Activated T-cell treated with anti-CD3 and anti-CD28 coated beads for 48 hours (primary cell): ENCODE measurements around the gene DEGS2.
"Not testable (repeated sequence)": the region's sequence is repeated elsewhere in the genome, so short reads cannot be mapped to it uniquely, and the experiment has no call there.

Source experiments
- DNase-seq: peaks from one replicate; pipeline ENCODE4 v3.0.0-alpha.2; 2020; ENCODE audit warnings: low read depth

DEGS2 gene

DNA sequence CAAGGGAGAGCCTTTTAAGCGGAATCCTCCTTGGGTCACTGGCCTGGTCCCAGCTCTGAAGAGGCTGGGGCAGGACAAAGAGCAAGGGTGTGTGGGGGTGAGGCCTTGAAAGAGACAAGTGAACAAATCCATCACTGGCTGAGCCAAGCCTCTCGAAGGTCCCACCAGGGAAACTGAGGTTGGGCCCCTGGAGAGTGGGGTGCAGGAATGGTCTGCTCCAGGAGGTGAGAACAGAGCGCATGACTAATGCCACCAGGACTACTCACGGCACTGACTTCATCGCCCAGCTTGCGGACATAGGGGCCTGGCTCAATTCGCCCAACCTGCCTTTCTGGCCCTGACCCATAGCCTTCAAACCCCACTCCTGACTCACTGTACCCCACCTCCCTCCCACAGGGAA, 19.2 kb upstream of the DEGS2 start:
- DNase-seq = no peak

DNA sequence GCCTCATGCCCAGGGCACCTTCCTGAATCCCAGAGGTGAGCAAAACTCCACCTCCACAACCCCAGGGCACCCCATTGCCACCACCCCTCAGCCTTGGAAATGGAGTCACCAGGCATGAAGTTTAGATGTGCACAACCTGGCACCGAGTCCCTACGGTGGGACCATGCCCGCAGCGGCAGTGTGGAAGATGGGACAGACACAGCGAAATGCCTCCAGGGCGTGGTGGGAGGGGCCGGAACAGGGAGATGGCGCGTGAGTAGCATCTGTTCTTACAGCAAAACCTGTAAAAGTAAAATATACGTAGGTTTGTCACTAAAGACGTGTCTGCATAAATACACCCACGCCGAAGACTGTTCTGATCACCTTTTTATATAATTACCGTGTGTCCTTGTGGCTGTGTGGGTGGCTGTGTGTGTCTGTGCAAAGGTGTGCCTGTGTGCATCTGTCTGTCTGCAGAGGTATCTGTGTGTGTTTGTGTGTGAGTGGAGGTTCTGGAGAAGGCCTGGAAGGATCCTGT, 17.4 kb upstream of the DEGS2 start:
- DNase-seq = no peak

DNA sequence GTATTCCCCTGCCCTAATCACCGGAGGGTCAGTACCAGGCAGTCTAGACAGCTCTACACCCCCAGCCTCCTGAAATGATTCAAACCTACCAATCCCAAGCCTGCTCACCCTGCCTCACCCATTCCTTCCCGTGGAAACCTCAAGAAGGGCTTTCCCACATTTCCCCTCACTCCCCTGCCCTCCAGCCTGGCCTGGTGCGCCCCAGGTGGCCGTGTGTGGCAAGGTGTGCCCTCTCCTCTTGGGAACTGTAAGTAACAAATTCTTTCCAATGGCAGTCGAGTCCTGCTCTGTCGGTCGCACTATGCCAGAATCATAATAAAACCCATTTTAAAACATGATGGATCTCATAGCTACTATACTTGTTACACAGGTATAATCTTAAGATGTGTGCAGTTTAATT, 13.9 kb upstream of the DEGS2 start:
- DNase-seq = no peak

DNA sequence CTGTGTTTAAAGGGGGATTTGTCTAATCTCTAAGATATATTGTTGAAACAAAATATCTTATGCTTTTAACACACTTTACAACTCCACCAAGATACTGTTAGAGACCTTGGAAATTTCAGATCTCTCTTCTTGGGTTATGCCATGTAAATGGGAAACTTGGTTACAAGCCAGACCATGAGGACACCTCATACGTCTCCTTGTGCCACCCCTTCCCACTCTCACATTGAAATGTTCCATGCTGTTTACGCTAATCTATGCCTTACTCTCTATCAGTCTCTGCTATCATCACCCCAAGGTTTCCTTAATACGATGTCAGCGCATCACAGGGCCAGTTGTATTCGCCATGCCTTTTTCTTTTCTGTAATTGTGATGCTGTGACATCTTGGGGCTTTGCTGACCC, 13.4 kb upstream of the DEGS2 start:
- no peak for DNase-seq

DNA sequence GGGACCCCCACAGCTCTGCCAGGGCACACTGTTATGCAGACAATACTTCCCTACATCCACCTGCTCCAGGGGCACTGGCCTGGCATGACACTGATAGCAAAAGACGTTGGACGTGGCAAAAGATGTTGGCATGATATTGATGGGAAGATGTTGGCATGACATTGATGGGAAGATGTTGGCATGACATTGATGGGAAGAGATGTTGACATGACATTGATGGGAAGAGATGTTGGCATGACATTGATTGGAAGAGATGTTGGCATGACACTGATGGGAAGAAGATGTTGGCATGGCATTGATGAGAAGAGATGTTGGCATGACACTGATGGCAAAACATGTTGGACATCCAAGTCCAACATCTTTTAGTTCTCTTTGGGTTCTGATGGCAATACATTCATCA, 11.4 kb upstream of the DEGS2 start:
- no peak for DNase-seq

DNA sequence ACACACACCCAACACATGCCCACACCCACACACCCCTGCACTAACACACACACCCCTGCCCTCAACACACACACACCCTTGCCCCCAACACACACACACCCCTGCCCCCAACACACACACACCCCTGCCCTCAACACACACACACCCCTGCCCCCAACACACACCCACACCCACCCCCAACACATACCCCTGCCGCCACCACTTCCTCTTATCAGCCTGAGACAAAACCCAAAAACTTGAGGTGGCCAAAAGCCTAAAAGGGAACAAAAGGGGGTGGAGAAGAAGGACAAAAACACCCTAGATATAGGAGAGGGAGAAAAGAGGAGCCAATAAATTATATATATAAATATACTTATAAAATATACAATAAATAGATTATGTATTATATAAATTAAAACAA, 9.1 kb upstream of the DEGS2 start:
- DNase-seq = no peak

DNA sequence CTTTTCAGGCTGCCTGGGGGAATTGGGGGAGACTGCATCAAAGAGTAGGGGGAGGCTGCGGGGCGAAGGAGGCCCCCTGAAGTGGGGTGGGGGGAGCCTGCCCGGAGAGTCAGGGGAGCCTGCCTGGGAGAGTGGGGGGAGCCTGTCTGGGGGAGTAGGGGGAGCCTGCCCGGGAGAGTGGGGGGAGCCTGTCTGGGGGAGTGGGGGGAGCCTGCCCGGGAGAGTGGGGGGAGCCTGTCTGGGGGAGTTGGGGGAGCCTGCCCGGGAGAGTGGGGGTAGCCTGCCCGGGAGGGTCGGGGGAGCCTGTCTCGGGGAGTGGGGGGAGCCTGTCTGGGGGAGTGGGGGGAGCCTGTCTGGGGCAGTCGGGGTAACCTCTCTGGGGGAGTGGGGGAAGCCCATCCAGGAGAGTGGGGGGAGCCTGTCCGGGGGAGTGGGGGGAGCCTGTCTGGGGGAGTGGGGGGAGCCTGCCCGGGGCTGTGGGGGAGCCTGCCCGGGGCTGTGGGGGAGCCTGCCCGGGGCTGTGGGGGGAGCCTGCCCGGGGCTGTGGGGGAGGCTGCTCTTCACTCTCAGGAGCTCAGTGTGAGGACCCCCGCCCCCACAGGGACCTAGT, 6.5 kb upstream of the DEGS2 start:
- no peak for DNase-seq

DNA sequence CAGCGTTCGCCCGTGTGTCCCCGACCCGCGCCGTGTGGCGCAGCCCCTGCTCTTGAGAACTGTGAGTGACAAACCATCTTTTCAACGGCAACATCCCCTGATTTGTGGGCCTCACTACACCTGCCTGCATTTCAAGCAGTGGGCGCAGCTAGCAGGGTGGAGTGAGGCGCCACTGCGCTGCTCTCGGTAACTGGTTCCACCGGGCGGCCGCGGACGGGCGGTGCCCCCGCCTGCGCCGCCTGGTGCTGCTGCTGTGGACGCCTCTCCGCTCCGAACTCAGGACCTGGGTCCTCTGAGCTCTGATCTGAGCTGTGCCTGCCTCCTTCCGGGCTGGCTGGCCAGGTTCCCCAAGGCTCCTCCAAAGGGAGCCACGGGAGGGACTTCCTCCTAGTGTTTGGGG, 5.9 kb upstream of the DEGS2 start:
- no peak for DNase-seq

DNA sequence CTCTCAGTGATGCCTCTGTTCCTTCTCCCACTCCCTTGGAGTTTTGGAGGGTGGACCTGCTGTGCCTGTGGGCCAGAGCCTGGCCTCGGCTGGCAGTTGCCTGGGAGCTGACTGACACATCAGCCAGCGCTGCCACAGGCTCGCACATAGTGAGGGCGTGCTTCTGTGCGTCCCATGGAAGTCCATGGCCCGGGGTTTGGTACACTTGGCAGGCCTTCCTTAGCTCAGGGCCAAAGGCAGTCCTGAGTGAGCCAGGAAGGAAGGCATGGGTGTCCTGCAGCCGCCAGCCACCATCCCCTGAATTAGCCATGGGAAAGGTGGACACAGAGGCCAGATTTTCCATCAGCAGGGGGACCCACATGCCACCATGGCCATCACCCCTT, 1.1 kb upstream of the DEGS2 start:
- no peak for DNase-seq

DNA sequence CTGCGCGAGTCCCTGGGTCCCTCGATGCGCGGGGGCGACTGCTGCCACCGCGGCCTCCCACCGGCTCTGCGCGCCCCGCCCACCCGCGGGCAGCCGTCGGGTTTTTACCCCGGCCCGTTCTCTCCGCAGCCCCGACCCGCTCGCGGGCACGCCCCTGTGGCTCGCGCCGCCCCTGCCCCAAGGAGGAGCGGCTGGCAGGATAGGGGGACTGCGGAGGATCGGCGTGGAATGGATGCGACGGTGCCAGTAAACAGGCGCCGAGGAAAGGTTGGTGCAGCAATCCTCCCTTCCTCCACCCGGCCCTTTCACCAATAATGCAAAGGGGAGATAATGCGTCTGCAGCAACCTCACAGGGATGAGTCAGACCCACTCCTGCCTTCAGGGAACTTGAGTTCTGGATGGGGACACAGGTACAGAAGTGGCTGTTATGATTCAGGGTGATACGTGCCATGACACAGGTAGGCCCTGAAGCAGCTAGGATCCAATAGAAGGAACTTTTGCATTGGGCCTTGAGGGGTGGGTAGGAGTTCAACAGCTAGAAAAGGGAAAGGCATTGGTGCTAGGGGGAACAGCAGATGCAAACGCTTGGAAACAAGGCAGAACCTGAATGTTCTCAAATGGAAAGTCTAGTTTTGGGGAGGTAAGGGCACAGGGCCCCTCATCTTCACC, 554 bp upstream of the DEGS2 start:
- DNase-seq = no peak

DNA sequence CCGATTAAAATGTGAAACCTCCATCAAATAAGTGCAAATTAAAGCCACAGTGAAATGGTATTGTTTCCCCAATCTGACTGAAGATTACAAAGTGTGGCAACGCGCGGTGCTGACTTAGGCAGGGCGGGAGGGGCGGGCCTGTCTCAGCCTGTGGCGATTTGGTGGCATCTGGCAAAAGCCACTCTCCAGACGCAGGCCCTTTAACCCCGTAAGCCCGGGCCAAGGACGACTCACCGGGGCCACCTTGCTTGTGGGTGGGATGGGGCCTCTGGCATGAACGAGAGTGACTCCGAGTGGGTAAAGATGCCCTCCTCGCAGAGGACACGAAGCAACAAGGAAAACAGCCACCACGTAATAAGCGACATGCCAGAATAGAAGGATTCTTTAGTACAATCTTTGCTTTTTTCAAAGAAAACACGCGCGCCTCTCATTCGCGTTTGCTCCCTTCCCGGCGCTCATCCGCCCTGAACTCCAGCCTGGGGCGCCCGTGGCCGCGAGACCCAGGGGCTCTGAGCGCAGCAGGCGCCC, 815 bp downstream of the DEGS2 start:
- DNase-seq = no peak

DNA sequence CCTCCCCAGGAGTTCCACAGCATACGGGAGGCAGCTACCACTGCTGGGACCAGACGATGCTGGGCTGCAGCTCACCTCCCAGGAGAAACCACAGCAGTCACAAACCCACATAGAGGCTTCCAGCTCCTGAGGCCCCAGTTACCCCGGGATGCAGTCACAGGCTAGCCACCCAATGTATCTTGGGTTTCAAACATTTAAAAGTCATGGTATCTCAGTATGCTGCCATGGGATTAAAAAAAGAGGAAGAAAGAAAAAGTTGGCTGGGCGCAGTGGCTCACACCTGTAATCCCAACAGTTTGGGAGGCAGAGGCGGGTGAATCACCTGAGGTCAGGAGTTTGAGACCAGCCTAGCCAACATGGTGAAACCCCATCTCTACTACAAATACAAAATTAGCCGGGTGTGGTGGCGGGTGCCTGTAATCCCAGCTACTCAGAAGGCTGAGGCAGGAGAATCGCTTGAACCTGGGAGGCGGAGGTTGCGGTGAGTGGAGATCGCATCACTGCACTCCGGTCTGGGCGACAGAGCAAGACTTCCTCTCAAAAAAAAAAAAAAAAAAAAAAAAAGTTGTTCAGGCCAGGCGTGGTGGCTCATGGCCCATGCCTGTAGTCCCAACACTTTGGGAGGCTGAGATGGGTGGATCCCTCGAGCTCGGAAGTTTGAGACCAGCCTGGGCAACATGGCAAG, 1.8 kb downstream of the DEGS2 start:
- DNase-seq = not testable (repeated sequence)

DNA sequence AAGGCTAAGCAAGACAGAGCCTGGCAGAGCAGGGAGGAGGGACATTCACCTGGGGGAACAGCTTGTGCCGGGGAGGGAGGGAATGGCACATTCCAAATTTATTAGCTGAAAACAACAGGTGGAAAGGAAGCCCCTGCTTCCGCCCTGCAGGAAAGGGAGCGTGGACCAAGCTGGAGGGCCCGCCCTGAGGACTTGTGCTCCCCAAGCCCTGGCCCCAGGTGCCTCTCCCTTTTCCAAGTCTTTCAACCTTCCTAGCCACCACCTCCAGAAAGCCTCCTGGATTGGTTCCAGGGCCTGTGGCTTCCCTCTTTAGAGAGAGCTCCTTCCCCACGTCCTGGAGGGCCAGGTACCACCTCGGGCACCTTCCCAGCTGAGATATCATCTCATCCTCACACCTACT, 2.7 kb downstream of the DEGS2 start:
- no peak for DNase-seq

DNA sequence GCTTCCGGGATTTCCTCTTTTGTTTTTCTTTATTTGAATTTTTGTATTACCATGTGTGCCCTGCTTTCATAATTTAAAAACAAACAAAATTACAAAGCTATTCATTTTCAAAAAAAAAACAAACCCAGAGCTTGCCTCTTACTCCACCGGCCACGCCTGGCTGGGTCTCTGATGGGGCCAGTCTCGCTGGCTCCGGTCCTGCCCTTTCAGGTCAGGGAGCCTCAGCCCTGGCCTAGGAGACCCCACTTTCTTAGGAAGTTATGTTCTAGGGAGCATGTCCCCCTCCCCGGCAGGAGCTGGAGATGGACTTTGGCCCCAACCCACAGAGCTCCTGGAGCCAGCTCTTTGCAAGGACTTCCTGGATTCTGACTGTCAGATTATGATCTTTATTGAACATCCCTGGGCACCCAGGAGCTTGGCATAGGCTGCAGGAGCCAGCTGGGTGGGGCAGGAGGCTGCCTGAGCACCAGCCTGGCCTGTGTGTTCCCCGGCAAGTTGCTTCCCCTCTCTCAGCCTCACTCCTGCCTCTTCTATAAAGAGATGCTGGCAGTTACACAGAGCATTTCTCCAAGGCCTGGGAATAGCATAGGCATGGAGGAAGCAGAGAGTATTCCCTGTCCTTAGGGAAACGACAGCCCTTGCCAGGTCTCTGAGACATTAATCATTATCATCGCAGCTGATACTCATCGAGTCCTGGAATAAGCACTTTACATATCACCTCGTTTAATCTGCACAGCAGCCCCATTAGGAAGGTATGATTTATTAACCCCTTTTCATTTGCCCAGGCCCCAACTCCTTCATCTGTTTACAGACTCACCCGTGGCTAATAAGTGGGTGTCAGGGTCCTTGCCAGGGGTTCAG, 3.5 kb downstream of the DEGS2 start:
- DNase-seq = no peak

DNA sequence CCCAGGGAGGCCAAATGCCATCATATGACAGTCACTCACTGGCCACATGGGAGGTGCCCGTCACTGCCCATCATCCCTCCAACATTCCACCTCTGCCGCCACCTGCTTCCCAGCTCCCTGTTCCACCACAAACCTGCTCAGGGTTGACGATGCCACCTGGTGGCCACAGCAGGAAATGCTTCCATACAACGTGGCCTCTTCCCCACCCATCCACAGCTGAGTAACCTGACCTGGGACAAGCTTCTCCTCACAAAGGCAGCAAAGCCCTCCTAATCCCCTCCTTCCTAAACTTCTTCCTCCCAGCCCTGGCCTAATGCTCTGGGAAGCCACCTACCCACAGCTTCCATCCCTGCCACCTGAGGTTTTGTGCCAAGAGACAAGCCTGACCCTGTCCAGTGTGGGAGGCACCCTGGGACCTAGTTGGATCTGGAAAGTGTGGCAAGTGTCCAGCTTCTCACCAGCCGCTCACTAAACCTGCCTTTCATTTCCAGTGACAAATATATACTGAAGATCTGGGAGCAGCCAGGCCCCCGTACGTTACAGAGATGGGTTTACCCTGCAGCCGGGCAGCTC, 4.3 kb downstream of the DEGS2 start:
- peak; percentile 46 for DNase-seq

DNA sequence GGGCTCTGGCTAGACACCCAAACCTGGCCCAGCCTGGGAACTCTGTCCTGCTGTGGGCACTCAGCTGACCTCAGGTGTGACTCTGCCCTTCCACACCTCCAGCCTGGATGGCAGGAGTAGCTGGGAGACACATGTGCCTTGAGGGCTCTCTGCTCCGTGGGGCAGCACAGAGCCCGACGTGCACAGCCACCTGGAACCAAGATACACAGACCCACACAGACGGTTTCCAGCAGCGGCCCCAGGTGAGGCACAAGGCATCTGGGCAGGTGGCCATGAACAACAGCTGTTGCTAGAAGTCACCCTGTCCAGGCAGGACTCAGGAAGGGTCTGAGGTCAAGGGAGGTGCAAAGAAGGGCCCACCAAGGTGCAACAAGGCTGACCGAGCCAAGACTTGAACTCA, 5.9 kb downstream of the DEGS2 start:
- DNase-seq = no peak

DNA sequence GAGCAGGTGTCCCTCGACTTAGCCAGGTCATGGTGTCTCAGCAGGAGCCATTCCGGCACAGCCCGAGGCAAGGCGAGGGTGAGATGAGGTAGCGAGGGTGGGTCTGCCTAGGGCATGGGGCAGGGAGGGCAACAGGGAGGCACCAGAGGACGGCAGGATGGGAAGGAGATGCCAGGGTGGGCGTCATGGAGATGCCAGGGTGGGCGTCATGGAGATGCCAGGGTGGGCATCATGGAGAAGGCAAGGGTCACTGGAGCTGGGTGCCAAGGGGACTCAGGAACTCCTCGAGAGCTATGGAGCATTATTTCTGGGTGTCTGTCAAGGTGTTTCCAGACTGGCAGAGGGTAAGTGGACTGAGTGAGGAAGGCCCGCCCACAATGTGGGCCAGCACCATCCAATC, 7.4 kb downstream of the DEGS2 start:
- DNase-seq = no peak

DNA sequence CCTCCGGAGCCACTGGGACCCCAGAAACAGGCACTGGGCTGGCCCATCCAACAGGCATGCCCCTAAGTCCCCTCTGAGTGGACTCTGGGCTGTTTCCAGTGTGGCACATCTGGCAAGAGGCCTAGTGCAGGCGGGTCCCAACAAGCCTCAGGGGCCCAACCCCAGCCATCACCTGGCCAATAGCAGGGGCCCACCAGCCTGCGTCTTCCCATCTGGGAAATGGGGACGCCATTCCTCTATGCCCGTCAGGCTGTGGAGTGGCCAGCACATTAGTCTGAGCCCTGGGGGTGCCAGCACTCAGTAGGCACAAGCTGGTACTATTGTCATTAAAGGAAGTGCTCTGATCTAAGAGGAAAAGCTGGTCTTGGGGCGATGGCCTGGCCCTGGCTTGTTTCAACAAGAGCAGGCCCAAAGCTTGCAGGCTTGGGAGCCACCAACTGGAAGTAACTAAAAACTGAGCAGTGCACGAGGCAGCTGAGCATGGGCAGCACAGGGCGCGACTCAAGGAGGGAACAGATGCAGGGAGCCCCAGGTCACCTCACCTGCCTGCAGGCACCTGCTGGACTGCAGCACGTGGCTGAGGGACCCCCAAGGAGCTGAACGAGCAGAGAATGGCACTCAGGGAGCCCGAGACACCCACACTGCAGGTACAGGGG, 8.4 kb downstream of the DEGS2 start:
- no peak for DNase-seq

DNA sequence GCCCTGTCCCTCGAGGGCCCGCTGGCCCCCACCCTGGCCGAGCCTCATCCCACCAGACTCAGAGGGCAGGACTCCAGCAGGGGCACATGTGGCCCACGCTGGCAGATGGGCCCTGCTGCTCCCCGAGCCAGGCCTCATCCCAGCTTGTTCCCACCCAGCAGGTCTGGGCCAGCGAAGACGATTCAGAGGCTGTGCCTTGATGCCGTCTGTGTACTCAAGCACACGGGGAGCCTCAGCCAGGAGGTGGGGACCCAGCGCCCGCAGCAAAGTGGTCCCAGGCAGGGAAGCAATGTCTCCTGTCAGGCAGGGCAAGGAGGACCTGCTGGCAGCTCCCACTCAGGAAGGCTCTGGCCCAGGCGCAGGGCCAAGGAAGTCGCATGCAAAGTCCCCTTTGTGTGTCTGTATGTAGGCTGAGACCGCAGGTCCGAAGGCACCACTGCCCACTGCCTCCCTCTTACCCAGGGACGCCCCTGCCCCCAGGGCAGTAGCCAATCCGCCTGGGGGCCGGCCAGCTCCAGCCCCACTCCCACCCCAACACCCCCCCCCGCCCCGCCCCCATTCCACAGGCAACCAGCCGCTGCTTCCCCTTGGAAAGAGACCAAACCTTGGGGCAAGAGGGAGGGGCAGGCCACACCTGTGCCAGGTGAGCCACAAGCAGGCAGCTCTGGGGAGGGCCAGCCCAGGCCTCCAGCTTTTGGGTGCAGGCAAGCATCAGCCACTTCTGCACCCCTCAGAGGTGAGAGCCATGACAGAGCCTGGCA, 9.4 kb downstream of the DEGS2 start:
- DNase-seq = no peak

DNA sequence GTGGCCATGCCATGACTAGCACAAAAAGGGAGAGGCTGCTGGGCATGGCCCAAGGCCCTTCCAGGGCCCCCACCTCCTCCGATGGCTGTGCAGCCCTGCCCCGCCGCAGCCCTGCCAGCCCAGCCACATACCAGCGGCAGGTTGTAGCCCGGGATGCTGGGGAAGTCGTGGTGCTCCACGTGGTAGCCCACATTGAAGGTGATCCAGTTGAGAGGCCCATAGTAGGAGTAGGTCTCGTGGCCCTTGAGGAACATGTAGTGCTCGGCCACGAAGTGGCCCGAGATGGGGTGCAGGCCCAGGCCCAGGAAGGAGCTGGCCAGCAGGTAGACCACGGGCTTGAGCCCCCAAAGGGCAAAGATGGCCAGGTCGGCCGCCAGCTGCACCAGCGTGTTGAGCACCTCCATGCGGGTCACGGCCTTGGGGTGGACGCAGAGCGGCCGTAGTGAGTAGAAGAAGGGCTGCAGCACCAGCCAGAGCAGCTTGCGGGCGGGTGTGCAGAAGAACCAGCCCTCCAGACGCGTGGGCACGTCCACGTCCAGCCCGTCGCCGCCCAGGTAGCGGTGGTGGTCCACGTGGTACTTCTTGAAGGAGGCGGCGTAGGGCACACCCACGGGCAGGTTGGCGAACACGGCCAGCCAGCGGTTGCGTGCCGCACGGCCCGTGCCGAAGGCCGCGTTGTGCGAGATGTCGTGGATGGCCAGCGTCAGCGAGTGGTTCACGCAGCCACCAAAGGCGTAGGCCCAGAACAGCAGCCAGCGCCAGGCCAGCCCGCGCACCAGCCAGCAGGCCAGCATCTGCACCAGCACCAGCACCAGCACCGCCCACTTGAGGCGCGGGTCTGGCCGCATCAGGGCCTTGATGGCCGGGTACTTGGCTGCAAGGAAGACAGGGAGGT, 10.4 kb downstream of the DEGS2 start:
- DNase-seq = no peak
